ENCODE measurements around the gene CPEB1.
A peak's percentile ranks its signal among the peaks of the same experiment; 100 is the strongest.
"Not testable (repeated sequence)": the region's sequence is repeated elsewhere in the genome, so short reads cannot be mapped to it uniquely, and the experiment has no call there.

CPEB1 gene

GRCh38 chr15:82650046-82650670, 3.0 kb upstream of the CPEB1 start:
- Histone ChIP-seq H3K27ac (no peak overlapping the region), H3K4me3 (no peak overlapping the region)

- Histone ChIP-seq H3K4me3 (no peak overlapping the region), H3K27ac (no peak overlapping the region)
Observed at GRCh38 chr15:82649226-82649999, 2.2 kb upstream of the CPEB1 start.

DNA sequence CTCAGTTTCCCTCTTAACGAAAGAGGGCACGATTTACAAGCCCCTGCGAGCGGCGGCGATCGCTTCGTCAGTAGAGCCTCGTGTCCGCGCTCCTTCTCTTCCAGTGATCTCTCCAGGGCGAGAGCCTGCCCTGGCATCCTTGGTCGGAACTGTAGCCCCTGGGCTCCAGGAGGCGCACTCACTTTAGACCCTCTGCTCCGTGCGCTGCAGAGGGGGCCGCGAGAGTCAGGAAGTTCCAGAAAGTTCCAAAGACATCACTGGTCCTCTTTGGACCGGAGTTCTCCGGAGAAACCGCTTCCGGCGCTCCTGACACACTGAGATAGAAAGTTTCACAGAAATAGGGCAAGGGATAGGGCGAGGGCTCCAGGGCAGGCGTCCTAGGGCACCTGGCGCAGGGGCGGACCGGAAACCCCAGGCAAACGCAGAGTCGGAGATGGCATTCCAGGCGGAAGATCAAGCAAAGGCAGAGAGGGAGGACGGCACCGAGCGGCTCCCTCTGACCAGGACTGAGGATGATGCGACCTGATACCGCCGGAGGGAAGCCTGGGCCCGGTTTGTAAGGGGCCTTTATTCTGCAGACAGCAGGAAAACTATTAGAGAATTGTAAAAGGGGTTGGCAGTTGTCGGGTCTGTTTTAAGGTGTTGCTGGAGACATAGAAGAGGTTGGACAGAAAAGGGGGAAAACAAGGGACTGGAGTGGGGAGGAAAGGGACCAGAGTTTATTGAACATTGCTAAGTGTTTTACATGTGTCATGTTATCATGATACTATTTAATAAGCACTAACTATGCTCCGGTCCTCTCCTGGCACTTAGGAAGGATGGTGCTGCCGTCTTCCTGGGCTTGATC, 1.3 kb upstream of the CPEB1 start:
- Histone ChIP-seq H3K27ac (peak overlapping the region in 6 of 21 experiments; percentile 8 to 76 (median 20)), H3K4me3 (peak overlapping the region in 6 of 7 experiments; percentile 26 to 52 (median 37))

GRCh38 chr15:82647835-82648256, 683 bp upstream of the CPEB1 start:
- Histone ChIP-seq H3K27ac (peak overlapping the region in 6 of 21 experiments; percentile 8 to 76 (median 20)), H3K4me3 (peak overlapping the region; percentile 26 to 52 (median 34))

- peak overlapping the region in 2 of 7 experiments; percentile 33 to 52 for H3K4me3 ChIP-seq
- peak overlapping the region in 1 of 21 experiments; percentile 76 for H3K27ac ChIP-seq
Observed at GRCh38 chr15:82646250-82647044, 716 bp downstream of the CPEB1 start.

- H3K27ac ChIP-seq = not testable (repeated sequence)
Observed at GRCh38 chr15:82644967-82645852, 2.0 kb downstream of the CPEB1 start.

GRCh38 chr15:82643992-82644391, 3.2 kb downstream of the CPEB1 start:
- no peak overlapping the region for H3K4me3 ChIP-seq
- no peak overlapping the region for H3K27ac ChIP-seq

More at GRCh38 chr15:82644967-82645852, 2.0 kb downstream of the CPEB1 start:
- H3K4me3 ChIP-seq = not testable (repeated sequence)

DNA sequence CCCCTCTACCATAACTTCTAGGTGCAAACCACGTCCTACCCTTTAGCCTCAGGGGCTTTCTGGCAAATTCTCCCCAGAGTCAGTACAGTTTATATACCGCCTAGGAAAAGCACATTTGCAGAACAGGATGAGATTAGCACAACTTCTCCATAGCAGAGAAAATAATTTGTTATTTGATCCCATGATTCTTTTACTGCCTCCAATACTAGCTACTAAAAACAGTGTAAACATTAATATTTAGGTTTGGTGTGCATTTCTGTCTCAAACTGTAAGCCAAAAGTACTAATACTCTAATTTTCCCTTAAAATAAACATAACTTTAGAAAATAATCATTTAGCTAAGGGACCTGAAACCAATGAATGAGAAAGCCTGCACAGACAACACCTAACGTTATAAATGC, 4.5 kb downstream of the CPEB1 start:
- Histone ChIP-seq H3K4me3 (no peak overlapping the region), H3K27ac (no peak overlapping the region)

DNA sequence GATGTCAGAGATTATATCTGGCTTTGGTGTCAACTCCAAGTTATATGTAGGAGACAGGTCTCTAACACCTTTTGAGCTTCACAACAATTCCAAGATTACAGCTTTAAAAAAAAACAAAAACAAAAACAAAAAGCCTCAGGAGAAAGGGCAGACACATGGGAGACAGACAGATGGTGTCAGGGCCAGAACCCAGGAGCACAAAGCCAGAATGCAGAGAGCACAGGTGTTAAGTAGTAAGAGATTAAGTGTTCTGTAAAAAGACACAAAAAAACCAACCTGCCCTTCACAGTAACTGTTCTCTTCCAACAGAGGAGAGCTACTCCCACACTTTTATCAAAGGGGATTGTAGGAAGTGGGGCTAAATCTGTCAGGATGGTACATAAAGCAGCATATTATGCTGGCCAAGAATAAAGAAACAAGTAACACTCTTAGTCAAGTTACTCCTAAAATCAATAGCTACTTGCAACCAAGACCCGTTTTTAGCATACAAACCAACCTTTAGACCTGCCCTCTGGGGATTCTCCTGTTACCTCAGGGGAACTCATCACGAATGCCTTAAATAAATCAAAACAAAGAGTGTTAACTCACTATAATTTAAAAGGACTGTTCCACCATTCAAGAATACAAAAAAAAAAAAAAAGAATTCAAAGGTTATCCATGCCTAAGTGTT, 5.9 kb downstream of the CPEB1 start:
- H3K27ac ChIP-seq = no peak overlapping the region

GRCh38 chr15:82640672-82641071, 6.5 kb downstream of the CPEB1 start:
- Histone ChIP-seq H3K27ac (no peak overlapping the region), H3K4me3 (no peak overlapping the region)

More for the DNA sequence above, 5.9 kb downstream of the CPEB1 start:
- no peak overlapping the region for H3K4me3 ChIP-seq

DNA sequence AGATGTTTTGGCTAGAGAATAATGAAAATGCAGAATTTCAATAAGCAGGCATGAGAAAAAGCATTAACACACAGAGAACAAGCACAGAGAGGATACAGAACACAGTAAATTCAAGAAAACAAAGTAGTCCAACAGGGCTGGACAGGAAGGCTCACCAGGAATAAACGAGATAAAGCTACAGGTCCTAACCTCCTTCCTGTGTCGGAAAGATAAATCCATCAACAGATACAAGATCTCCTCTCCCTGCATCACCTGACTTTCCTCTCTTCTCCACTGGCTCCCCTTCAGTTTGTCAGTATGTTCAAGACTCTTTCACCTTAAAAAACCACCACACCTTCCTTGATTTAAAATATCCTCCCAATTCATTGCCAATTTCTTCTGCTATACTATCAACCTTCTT, 11.4 kb downstream of the CPEB1 start:
- Histone ChIP-seq H3K27ac (no peak overlapping the region), H3K4me3 (no peak overlapping the region)

DNA sequence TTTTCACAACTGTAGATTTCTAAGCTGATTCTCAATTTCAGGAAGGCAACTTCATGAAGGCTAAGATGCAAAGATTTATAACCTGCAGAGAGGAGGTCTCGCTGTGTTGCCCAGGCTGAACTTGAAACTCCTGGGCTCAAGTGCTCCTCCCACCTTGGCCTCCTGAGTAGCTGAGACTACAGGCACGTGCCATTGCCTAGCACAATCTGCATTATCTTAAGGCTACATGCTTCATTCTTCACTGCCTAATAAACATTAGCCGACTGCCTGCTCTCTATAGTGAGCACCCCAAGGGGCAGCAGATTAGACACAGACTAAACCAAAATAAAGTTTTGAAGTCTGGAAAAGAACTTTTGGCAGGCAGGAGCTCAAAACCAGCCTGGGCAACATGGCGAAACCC, 17.1 kb downstream of the CPEB1 start:
- Histone ChIP-seq H3K4me3 (no peak overlapping the region), H3K27ac (no peak overlapping the region)

- no peak overlapping the region for H3K27ac ChIP-seq
- H3K4me3 ChIP-seq = no peak overlapping the region
Observed at GRCh38 chr15:82625136-82625535, 22.0 kb downstream of the CPEB1 start.

GRCh38 chr15:82624438-82624837, 22.7 kb downstream of the CPEB1 start:
- Histone ChIP-seq H3K27ac (no peak overlapping the region), H3K4me3 (no peak overlapping the region)

GRCh38 chr15:82624008-82624407, 23.2 kb downstream of the CPEB1 start:
- Histone ChIP-seq H3K4me3 (no peak overlapping the region), H3K27ac (no peak overlapping the region)

GRCh38 chr15:82621970-82622369, 25.2 kb downstream of the CPEB1 start:
- no peak overlapping the region for H3K27ac ChIP-seq

DNA sequence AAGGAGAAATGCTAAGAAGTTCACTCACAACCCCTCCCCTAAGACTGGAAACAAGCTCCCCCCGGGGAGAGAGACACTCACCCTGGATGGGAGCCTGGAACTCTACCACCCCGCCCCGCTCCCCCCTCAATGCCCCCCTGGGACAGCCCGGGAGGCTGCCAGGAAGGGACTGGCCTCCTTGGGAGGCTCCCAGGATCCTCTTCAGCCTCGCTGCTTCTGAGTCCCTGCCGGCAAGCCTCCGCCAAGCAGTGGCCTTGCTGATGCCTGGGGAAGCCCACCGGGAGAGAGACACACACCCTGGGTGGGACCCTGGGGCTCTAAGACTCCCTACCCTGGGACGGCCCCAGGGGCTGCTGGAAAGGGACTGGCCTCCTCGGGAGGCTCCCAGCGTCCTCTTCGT, 33.4 kb downstream of the CPEB1 start:
- peak overlapping the region in 5 of 21 experiments; percentile 10 to 49 (median 27) for H3K27ac ChIP-seq

More at GRCh38 chr15:82621970-82622369, 25.2 kb downstream of the CPEB1 start:
- H3K4me3 ChIP-seq = no peak overlapping the region

DNA sequence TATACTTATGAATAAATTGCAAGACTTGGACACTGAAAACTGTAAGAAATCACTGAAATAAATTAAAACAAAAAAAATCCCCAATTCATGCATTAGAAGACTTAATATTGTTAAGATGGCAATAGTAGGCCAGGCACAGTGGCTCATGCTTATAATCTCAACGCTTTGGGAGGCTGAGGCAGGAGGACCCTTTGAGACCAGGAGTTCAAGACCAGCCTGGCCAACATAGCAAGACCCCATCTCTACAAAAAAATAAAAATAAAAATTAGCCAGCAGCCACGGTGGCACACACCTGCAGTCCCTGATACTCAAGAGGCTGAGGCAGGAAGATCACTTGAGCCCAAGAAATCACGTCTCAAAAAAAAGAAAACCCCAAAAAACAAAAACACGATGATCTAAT, 35.8 kb downstream of the CPEB1 start:
- H3K4me3 ChIP-seq = no peak overlapping the region
- no peak overlapping the region for H3K27ac ChIP-seq

More for the DNA sequence above, 33.4 kb downstream of the CPEB1 start:
- no peak overlapping the region for H3K4me3 ChIP-seq

Measured in skin epidermis (tissue), 12 donors.